HG02588 (cell line): ENCODE measurements around the gene SF3B1.
"Not testable (repeated sequence)": the region's sequence is repeated elsewhere in the genome, so short reads cannot be mapped to it uniquely, and the experiment has no call there.

Experiments
- ATAC-seq: cut with Tn5 transposase; IDR thresholded peaks from one replicate; pipeline ENCODE4 v1.9.1; 2021; ENCODE audit warnings: mild to moderate bottlenecking, moderate library complexity; ENCODE audit not compliant: unreplicated experiment

SF3B1 gene, protein sequence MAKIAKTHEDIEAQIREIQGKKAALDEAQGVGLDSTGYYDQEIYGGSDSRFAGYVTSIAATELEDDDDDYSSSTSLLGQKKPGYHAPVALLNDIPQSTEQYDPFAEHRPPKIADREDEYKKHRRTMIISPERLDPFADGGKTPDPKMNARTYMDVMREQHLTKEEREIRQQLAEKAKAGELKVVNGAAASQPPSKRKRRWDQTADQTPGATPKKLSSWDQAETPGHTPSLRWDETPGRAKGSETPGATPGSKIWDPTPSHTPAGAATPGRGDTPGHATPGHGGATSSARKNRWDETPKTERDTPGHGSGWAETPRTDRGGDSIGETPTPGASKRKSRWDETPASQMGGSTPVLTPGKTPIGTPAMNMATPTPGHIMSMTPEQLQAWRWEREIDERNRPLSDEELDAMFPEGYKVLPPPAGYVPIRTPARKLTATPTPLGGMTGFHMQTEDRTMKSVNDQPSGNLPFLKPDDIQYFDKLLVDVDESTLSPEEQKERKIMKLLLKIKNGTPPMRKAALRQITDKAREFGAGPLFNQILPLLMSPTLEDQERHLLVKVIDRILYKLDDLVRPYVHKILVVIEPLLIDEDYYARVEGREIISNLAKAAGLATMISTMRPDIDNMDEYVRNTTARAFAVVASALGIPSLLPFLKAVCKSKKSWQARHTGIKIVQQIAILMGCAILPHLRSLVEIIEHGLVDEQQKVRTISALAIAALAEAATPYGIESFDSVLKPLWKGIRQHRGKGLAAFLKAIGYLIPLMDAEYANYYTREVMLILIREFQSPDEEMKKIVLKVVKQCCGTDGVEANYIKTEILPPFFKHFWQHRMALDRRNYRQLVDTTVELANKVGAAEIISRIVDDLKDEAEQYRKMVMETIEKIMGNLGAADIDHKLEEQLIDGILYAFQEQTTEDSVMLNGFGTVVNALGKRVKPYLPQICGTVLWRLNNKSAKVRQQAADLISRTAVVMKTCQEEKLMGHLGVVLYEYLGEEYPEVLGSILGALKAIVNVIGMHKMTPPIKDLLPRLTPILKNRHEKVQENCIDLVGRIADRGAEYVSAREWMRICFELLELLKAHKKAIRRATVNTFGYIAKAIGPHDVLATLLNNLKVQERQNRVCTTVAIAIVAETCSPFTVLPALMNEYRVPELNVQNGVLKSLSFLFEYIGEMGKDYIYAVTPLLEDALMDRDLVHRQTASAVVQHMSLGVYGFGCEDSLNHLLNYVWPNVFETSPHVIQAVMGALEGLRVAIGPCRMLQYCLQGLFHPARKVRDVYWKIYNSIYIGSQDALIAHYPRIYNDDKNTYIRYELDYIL

DNA sequence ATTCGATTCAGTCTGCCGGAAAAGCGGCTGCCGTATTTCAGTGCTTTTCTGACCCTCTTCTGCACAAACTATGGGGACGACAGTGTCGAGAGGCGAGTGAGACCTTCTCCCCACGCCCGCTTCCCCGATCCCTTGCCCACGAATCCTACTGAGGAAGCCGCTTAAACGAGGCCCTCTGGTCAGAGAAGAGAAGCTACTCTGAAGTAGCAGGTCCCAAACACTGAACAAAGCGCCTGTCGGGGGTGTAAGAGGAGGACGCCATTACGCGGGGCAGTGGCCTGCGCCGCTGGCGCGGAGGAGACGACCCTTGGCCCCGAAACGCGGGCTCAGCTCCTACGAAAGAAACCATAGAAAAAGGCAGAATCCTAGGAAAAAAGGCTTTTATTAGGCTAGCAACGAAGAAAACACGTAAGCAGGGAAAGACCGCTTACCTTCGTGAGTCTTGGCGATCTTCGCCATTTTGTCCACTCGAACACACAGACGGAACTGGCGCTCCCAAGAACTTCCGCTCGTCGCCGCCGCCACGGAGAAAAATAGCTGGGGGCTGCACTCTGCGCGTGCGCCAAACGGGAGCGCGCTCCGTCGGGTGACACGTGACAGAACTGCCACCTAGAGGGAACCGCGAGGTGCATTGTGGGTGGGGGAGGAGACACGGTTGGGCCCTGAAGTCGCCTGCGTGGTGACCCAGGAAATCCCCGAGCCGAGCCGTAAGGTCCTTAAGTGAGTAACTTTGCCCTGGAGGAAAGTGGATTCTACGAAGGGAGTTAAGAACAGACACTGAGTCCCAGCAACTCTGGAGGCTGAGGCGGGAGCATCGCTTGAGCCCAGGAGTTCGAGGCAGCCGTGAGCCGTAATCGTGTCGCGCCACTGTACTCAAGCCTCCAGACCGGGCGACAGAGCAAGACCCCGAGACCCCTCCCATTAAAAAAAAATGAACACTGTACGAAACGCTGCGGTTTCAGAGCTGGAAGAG, at the start of gene SF3B1:
SF3B1 (minus strand) TSS at position 488 of the 973 bp plus-strand sequence; CDS start at position 459, 29 bp downstream.
- ATAC-seq = peak; percentile 95

DNA sequence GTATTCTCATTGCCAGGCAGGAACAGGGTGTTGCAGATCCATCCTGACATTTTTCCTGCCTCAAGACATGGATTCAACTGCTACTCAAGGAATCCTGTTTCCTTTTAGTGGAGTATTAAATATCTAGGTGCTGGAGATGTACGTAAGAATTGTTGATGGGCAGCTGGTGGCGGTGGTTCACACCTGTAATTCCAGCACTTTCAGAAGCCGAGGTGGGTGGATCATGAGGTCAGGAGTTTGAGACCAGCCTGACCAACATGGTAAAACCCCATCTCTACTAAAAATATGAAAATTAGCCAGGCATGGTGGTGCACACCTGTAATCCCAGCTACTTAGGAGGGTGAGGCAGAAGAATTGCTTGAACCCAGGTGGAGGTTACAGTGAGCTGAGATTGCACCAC, 49.4 kb upstream of the SF3B1 start:
- ATAC-seq = not testable (repeated sequence)

DNA sequence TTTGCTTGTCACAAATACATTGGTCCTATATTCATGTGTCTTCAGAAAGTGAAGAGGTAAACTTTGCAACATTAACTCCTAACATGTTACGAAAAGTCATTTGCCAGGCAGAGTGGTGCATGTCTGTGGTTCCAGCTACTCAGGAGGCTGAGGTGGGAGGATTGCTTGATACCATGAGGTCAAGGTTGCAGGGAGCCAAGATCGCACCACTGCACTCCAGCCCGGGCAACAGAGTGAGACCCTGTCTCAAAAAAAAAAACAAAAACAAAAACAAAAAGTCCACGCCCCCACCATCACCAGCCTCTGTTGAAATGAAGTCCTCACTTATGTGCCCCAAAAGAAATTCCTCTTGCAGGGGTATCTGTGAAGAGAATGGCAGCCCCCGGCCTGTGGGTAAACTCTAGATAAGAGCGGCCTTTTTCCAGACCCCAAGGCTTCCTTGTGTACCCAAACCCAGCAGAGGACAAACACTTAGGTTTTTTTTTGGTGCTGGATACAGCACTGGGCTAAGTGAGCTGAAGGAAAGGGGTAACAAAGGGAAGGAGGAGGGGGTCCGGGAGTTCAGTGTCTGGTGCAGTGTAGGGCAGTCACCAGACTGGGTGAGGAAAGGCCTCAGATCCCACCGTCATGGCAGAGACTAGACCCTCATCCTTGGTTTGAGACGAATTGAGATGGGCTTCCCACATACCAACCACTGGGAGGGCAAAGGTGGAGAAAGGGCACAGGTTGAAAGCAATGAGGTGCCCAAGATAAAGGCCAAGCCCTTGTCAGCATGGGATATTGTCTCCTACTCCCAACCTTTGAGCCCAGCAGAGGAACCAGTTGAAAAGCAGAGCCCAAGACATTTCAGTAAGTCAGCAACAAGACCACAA, 45.6 kb upstream of the SF3B1 start:
- ATAC-seq = no peak

DNA sequence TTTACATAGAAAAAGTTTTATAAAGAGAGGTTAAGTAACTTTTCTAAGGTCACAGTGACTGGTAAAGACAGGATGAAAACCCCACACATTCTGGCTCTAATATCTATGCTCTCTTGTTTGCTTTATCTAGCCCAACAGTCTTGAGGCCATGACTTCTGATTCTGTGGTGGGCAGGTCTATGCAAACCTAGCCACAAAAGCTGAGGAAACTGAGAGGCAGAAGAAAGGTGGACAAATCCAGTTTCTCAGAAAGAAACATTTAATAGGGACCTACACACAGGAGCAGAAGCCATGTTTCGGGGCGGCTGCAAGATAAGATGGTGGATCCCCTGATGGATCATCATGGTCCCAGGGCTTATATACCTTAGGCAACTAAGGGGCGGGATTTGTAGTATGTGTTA, 43.0 kb upstream of the SF3B1 start:
- ATAC-seq = no peak

DNA sequence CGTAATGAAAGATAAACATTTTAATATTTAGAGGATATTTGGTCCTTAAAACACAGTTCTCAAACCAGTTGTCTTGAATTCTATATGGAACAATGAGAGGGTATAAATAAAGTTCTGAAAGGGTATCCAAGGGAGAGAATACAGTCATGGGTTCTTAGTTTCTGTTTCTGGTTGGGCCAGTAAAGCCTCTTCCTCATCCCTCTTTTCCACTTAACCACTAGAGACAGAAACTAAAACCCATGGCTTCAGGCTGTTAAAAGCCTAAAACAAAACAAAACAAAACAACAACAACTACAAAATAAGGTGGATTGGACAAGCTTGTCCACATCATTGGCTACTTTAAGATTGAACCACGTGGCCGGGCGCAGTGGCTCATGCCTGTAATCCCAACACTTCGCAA, 37.3 kb upstream of the SF3B1 start:
- no peak for ATAC-seq

DNA sequence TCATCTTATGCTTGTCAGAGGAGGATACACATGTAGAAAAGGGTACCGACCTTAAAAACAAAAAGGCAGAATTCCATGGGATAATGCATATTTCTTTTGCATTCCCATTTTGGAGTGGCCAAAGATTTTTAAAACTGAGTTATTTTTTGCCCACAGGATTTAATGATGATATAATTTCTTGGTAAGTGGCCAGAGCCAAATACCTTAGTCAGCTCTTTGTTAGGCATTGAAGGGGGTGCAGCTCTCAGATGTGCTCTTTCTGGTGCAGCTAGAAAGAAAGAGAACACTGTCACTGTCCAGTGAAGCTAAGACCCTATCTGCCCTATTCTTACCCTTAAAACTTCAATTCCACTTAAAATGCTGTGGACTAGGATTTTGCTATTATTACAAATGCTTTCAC, 29.3 kb upstream of the SF3B1 start:
- ATAC-seq = no peak

DNA sequence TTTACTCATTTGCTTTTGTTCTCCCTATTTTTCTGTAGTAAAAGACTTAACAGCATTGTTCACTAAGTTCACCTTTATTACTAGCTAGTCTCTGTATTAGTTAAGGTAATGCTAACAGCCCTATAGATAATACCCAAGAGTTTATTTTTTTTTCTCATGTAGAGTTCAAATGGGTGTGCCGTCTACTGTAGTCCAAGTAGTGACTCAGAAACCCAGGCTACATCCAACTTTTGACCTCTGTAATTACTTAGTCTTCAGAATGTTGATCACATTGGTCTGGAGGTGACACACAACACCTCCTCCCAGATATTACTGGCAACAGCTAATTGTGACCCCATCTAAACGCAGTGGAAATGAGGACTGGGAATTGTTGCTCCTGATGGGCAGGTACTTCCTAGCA, 26.2 kb upstream of the SF3B1 start:
- no peak for ATAC-seq

DNA sequence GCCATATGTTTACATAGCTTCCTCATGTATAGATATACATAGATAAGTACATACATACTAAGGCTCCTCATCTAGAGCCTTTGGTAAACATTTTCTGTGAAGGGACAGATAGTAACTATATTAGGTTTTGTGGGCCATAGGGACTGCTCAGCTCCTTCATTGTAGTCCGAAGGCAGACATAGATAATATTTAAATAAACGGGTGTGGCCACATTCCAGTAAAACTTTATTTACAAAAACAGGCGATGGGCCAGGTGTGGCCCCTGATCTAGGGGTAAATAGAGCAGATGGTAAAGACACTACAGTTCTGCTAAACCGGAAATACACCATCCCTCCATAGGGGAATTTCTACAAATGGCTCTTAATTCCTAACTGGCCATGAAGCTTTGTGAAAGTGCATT, 25.8 kb upstream of the SF3B1 start:
- no peak for ATAC-seq

DNA sequence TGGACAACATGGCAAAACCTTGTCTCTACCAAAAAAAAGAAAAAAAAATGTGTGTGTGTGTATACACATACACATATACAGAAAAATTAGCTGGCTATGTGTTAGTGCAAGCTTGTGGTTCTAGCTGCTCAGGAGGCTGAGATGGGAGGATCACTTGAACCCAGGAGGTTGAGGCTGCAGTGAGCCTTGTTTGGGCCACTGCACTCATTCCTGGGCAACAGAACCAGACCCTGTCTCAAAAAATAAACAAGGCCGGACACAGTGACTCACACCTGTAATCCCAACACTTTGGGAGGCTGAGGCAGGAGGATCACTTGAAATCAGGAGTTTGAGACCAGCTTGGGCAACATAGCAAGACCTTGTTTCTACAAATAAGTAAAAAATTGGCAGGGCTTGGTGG, 20.6 kb upstream of the SF3B1 start:
- no peak for ATAC-seq

DNA sequence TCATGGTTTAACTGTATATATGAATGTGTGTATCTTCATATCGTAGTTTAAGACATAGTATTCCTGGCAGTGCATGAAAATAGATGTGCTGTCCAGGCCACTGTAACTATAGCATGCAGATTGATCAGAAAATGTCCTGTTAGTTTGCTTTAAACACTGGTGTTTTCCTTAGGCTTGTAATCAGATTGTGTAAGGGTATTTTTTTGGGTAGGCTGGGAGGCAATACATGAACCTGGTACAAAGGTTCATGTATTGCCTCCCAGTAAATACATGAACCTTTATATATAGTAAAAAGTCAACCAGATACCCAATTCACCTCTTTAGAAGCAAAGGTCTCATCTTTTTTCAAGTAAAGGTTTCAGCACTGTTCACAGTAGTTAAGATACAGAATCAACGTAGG, 20.1 kb upstream of the SF3B1 start:
- no peak for ATAC-seq

DNA sequence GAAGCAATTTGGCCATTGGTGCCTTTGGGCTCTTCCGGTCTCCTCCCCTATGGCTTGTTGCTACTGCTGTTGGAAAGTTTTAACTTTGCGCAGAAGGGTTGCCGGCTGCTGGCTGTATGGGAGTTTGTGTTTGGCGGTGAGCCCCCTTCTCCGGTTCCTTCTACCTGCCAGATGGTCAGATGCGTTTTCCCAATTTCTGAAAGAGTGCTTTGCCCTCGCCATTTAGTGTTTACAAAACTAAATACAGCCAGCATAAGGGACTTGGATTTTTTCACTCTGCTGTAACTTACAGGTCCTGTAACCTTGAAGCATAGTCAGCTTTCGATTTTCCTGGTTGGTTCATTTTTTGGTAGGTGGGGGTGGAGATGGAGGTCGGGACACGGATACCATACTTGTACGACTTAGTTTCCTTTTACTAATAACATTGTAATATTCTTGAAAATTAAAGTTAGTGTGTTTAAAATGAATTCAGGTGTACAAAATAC, 19.1 kb upstream of the SF3B1 start:
- peak; percentile 22 for ATAC-seq

DNA sequence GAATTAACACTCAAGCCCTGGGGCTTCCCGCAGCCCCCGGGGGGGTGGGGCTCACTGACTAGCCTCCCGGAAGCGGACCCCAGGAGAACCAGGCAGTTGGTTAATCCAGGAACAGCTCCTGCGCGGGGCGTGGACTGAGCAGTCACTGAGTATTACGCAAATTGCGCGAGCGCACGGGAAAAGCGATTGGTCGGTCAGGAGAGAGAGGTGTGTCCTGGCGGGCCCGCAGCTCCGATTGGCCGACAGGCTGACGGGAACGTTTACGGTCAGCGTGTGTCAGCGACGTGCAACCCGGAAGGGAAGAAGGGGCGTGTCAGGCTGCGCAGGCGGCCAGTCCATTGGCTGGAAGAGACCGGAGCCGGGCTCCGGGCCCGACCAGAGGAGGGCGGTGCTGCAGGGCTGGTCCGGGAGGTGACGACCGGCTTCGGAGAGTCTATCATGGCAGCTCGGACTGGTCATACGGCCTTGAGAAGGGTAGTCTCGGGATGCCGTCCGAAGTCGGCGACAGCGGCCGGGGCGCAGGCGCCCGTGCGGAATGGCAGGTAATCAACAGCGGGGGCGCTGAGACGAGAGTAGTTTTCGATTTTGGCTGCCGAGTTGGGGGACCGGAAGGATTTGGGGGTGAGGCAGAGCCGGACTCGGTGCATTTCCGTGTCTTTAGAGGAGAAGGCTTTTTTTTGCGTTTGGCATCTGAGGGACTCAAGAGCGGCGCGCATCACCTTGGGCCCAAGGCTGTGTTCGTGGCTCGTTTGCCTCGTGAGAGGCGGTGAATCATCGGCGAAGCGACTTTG, 18.5 kb upstream of the SF3B1 start, which contains the start of gene COQ10B:
COQ10B (plus strand) TSS at position 430 of the 791 bp plus-strand sequence; CDS start at position 439, 9 bp downstream.
- peak; percentile 93 for ATAC-seq

DNA sequence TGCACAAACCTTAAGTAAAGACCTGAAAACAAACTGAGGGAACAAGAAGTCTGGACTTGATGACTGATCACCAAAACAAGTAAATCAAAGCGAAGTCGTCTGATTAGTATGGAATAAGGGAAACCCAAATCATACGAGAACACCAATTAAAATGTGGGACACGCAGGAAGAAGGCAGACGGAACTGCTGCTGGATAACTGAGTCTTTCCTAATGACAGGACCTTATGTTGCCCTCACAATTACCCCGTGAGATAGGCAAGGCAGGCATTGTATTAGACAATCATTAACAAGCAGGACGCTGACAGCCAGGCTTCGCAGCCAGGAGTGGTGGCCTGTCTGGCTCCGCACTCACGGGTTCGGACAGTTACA, 17.9 kb upstream of the SF3B1 start:
- ATAC-seq = no peak

DNA sequence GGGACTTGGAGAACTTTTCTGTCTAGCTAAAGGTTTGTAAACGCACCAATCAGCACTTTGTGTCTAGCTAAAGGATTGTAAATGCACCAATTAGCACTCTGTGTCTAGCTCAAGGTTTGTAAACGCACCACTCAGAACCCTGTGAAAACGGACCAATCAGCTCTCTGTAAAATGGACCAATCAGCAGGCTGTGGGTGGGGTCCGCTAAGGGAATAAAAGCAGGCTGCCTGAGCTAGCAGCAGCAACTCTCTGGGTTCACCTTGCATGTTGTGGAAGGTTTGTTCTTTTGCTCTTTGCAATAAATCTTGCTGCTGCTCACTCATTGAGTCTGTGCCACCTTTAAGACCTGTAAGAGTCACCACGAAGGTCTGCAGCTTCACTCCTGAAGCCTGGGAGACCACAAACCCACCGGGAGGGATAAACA, 16.1 kb upstream of the SF3B1 start:
- ATAC-seq = not testable (repeated sequence)

DNA sequence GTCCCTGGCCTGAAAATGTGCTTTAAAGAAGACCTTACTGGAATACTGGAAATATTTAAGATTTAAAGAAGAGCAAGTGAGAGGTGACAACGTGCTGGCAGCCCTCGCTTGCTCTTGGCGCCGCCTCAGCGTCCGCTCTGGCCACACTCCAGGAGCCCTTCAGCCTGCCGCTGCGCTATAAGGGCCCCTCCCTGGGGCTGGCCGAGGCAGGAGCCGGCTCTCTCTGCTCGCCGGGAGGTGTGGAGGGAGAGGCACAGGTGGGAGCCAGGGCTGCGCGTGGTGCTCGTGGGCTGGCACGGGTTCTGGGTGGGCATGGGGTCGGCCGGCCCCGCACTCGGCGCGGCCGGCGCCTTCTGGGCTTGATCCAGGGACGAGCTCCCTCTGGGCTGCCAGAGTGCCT, 15.6 kb upstream of the SF3B1 start:
- no peak for ATAC-seq

DNA sequence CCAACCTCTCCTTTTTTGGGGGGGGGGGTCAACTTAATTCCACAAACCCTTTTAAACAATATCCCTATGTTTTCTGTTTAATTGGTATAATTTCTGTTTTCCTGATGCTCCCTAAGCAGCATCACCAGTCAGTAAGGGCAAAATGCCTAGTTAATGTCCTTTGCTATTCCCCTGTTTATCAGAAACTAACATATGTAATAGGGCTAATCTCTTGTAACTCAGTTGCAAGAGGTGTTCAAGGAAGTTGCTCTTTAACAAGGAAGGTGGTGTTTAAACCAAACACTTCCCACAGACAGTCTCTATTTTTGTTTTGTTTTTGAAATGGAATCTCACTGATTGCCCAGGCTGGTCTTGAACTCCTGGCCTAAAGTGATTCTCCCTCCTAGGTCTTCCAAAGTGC, 12.0 kb upstream of the SF3B1 start:
- ATAC-seq = no peak

DNA sequence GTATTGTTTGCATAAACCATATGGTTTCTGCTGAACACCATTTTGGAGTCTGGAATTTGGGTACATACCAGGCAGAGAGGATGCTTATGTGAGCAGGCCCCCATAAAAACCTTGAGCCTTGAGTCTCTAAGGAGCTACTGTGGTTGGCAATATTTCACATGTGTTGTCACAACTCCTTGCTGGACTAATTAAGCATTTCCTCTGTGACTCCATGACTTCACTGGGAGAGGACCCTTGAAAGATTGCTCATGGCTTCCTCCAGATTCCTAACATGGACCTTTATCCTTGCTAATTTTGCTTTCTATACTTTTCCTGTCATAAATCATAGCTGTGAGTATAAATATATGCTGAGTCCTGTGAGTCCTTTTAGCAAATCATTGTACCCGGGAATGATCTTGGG, 10.9 kb upstream of the SF3B1 start:
- ATAC-seq = no peak

DNA sequence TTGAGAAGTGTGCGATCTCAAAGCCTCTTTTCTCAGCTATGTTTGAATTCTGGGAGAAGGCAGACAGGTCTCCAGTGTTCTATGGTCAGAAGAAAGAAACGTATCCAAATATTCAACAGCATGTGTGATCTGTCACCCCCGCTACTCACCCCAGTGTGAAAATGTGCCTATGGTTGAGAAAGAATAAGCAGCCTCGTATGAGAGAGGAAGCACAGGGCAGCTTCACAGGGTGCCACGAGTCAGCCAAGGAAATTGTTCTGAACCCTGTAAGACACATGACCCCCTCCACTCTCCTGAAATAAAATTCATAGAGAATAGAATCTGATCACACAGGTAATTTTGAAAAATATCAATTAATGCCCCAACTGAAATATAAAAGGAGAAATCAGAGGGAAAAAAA, 8.0 kb upstream of the SF3B1 start:
- ATAC-seq = no peak
